ENCODE data around the gene WNK2. TPM values are rescaled to one million over a fixed set of nuclear protein-coding genes. Genes with fewer than 3 reads are reported as not detected.
A peak's percentile ranks its signal among the peaks of the same experiment; 100 is the strongest.

WNK2 gene
- total and polyA plus RNA-seq, 12 donors = 16.6 to 236 (median 178) TPM

DNA sequence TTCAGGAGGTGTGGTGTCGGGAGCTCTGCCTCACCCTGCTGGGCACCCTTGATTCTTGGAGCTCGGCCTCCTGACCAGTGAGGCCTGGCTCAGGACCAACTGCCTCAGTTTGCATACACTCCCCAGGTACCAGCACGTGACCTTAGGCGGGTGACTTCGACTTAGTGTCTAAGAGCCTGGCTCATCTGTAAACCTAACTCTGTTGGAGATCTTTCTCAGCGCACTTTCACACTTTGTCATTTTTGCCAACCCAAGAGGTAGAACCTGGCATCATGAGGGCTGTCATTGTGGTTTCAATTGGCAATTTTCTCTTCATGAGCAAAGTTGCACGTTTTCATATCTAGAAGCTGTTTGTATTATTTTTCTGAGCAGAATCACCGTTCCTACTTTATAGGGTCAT lies 13.4 kb upstream of the WNK2 start:
- Histone ChIP-seq H3K4me3 (no peak overlapping the region), H3K36me3 (no peaks in the 10 kb centered on the region), H3K27ac (no peak overlapping the region), H3K4me1 (peaks cover 0 to 24% (median 9%) of the 10 kb centered on the region in 9 donors), H3K27me3 (no peaks in the 10 kb centered on the region), H3K9me3 (no peaks in the 10 kb centered on the region)
- ATAC-seq (no peak), DNase-seq (no peak)
- intact Hi-C loops (cut with DNase I) = no loop called here
- WGBS, 2 donors = 92 to 93% methylated on average over 8 of the region's 8 CpGs
- TF ChIP-seq, protein P1, sequence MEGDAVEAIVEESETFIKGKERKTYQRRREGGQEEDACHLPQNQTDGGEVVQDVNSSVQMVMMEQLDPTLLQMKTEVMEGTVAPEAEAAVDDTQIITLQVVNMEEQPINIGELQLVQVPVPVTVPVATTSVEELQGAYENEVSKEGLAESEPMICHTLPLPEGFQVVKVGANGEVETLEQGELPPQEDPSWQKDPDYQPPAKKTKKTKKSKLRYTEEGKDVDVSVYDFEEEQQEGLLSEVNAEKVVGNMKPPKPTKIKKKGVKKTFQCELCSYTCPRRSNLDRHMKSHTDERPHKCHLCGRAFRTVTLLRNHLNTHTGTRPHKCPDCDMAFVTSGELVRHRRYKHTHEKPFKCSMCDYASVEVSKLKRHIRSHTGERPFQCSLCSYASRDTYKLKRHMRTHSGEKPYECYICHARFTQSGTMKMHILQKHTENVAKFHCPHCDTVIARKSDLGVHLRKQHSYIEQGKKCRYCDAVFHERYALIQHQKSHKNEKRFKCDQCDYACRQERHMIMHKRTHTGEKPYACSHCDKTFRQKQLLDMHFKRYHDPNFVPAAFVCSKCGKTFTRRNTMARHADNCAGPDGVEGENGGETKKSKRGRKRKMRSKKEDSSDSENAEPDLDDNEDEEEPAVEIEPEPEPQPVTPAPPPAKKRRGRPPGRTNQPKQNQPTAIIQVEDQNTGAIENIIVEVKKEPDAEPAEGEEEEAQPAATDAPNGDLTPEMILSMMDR (IDR thresholded peaks at IDR 0.05) = no peak

DNA sequence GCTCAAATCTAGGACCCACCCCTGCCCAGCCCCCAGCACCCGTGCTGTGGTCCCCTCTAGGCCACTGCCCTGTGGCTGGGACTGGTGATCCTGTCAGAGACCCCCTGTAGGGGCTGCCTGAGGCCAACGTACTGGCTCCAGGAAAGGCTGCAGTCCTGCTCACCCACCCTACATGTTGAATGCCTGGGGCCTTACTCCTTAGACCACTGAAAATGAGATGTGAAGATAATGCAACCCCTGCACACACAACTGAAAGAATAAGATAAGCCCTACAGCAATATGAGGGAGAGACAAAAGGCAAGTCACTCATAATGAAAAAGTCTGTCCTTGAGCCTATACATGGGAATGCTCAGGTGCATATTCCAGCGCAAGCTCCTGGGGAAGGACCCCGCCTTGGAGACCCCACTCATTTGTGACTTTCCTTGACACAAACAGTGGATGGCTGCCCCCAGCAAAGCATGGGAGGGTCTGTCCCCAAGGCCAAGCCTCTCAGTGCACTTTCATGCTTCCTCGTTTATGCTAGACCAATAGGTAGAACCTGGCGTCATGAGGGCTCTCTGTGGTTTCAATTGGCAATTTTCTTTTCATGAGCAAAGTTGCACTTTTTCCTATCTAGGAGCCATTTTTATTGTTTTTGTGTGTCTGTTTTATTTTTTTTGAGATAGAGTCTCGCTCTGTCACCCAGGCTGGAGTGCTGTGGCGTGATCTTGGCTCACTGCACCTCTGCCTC lies 12.5 kb upstream of the WNK2 start:
- H3K4me3 ChIP-seq = no peak overlapping the region

DNA sequence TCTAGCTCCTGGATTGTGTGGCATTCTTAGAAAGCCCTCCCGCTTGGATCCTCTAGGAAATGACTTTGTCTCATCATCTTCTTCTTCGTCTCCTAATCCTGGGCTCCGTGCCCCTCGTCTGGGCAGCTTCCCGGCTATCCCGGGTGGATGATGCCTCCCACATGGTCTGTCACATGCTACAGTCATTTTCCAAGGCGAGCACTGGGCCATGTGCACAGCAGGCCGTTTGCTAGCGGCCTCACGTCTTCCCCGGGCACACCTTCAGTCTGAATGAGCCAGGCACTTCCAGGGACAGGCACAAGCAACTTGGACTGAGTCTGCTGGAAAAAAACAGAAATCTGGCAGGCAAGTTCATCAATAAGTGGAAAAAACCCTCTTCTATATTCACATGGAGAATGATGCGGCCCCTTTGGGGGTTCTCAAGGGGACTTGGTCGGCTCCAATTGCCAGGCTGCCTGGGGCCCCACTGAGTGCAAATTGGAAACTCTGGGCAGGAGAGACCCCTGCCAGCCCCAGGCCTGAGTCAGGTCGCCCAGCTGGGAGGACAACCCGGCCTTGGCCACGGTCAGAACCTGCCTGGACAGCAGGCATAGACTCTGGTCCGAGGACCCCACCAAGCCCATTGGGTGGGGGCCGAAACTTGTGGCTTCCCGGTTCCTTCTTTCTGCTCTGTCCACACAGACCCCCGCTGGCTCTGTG lies 11.1 kb upstream of the WNK2 start:
- TF ChIP-seq, protein P1 (IDR thresholded peaks at IDR 0.05) = no peak
- WGBS, 2 donors = 82 to 84% methylated on average over 20 of the region's 20 CpGs
- H3K9me3 ChIP-seq = no peaks in the 10 kb centered on the region
- ATAC-seq (no peak), DNase-seq (no peak)
- H3K4me3 ChIP-seq = no peak overlapping the region
- intact Hi-C loops (cut with DNase I) = no loop called here
- no peaks in the 10 kb centered on the region for H3K36me3 ChIP-seq
- H3K27ac ChIP-seq = no peak overlapping the region
- no peaks in the 10 kb centered on the region for H3K27me3 ChIP-seq
- H3K4me1 ChIP-seq = peaks cover 0 to 26% (median 10%) of the 10 kb centered on the region in 9 donors

More for the DNA sequence above, 12.5 kb upstream of the WNK2 start:
- TF ChIP-seq, protein P1 (IDR thresholded peaks at IDR 0.05) = no peak
- ATAC-seq (no peak), DNase-seq (no peak)
- H3K9me3 ChIP-seq = no peaks in the 10 kb centered on the region
- no peaks in the 10 kb centered on the region for H3K27me3 ChIP-seq
- 92 to 97% methylated on average over 8 of the region's 8 CpGs for WGBS, 2 donors
- H3K4me1 ChIP-seq = peaks cover 0 to 24% (median 9%) of the 10 kb centered on the region in 9 donors
- intact Hi-C loops (cut with DNase I) = no loop called here
- H3K36me3 ChIP-seq = no peaks in the 10 kb centered on the region
- H3K27ac ChIP-seq = no peak overlapping the region

DNA sequence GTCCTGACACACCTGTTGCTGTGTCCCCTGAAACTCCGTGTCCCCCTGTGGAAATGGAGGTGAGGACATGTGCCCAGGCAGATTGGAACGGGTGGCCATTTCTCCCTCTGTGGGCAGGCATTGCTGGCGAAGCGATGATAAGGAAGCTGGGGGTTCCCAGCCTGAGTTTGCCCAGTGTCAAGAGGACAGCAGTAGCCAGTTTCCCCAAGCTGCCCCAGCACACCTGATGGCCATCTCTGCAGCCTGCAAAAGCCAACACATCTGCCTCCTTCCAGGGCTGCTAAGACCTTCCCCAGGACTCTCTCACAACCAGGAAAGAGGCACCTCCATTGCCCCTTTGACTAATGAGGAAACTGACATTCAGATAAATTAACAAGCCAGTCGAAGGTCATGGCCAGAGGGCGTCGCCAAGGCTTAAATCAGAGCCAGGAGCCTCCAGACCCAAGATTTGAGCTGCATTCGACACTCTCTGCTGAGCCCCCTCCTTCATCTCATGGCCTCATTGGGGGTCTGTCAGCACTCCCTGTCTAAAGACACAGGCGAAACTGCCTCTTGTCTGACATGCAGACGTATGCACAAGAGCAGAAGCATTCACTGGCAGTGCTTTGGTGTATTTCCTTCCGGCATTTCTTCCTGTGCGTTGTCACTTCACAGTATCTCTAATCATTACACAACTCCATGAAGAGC lies 10.4 kb upstream of the WNK2 start:
- H3K4me3 ChIP-seq = no peak overlapping the region
- H3K9me3 ChIP-seq = no peaks in the 10 kb centered on the region
- H3K27me3 ChIP-seq = no peaks in the 10 kb centered on the region
- peaks cover 0 to 21% (median 7%) of the 10 kb centered on the region in 9 donors for H3K4me1 ChIP-seq
- no peaks in the 10 kb centered on the region for H3K36me3 ChIP-seq
- no peak overlapping the region for H3K27ac ChIP-seq
- intact Hi-C loops (cut with DNase I) = no loop called here
- TF ChIP-seq, protein P1 (IDR thresholded peaks at IDR 0.05) = no peak
- WGBS, 2 donors = 45 to 53% methylated on average over 12 of the region's 12 CpGs
- ATAC-seq (peak in 2 of 8 donors; percentile 8 to 44), DNase-seq (no peak)

Data from heart right ventricle (tissue), 16 donors.